IMR-90 (cell line): ENCODE results near the gene COL6A6. TPM values are rescaled to one million over a fixed set of nuclear protein-coding genes. Genes with fewer than 3 reads are reported as not detected.
"Not testable (repeated sequence)": the region's sequence is repeated elsewhere in the genome, so short reads cannot be mapped to it uniquely, and the experiment has no call there.

Experiments used
- ATAC-seq: fragments of 200-7000 bp; cut with Tn5 transposase; 2 replicates; pipeline ENCODE4 v1.9.1; 2020; ENCODE audit warnings: low read depth, mild to moderate bottlenecking, moderate library complexity
- BruUV-seq: library from RNA; stranded (reverse); fragments of 400-500 nt; replicated peaks from 2 replicates; lab custom pipeline; 2021; lab: Mats Ljungman, UMichigan
- CTCF ChIA-PET: fragments of 300-600 bp; formaldehyde crosslinking; extraction: SDS; loops from one replicate; lab custom pipeline; 2021; ENCODE audit warnings: antibody characterized with exemption; lab: Yijun Ruan, JAX
- POLR2A ChIA-PET: fragments of 300-600 bp; sonication (Branson Sonifier 250); formaldehyde crosslinking; loops from one replicate; lab custom pipeline; 2022; ENCODE audit warnings: antibody characterized with exemption; ENCODE audit not compliant: unreplicated experiment; lab: Charles Lee
- DNase-seq: peaks from one replicate; pipeline ENCODE4 v3.0.0; 2013
- H2AFZ ChIP-seq: replicated peaks from 2 replicates; pipeline ENCODE3; 2013; ENCODE audit warnings: low read length, mild to moderate bottlenecking; ENCODE audit not compliant: poor library complexity
- H2AK5ac ChIP-seq: 2 replicates; pipeline ENCODE4 v1.6.1; 2013; ENCODE audit warnings: low read depth, low read length, inconsistent platforms
- H2AK9ac ChIP-seq: replicated peaks from 2 replicates; pipeline ENCODE3; 2013; ENCODE audit warnings: mild to moderate bottlenecking, low read depth, low read length, moderate library complexity; ENCODE audit not compliant: poor library complexity
- H2BK120ac ChIP-seq: 2 replicates; pipeline ENCODE4 v1.6.1; 2013; ENCODE audit warnings: low read depth, low read length, inconsistent platforms
- H2BK15ac ChIP-seq: 3 replicates; pipeline ENCODE4 v1.6.1; 2013; ENCODE audit warnings: low read depth, low read length, inconsistent platforms
- H2BK20ac ChIP-seq: 2 replicates; pipeline ENCODE4 v1.6.1; 2013; ENCODE audit warnings: low read depth, mild to moderate bottlenecking, inconsistent platforms, low read length, moderate library complexity
- H2BK5ac ChIP-seq: 2 replicates; pipeline ENCODE4 v1.6.1; 2013; ENCODE audit warnings: mild to moderate bottlenecking, low read depth, low read length, inconsistent platforms; ENCODE audit not compliant: poor library complexity, severe bottlenecking
- H3K14ac ChIP-seq: replicated peaks from 2 replicates; pipeline ENCODE4 v1.6.1; 2013; ENCODE audit warnings: low read depth, low read length, inconsistent platforms
- H3K18ac ChIP-seq: 2 replicates; pipeline ENCODE4 v1.6.1; 2013; ENCODE audit warnings: low read depth, low read length, control low read depth
- H3K23ac ChIP-seq: 2 replicates; pipeline ENCODE4 v1.6.1; 2013; ENCODE audit warnings: low read depth, low read length, inconsistent platforms
- H3K27ac ChIP-seq: 2 replicates; pipeline ENCODE4 v1.5.1; 2013; ENCODE audit warnings: mild to moderate bottlenecking, control low read depth, low read length; ENCODE audit not compliant: insufficient read depth
- H3K27me3 ChIP-seq: 2 replicates; pipeline ENCODE4 v1.6.1; 2013; ENCODE audit warnings: low read length; ENCODE audit not compliant: control insufficient read depth, insufficient read depth
- H3K36me3 ChIP-seq: 2 replicates; pipeline ENCODE4 v1.6.1; 2013; ENCODE audit warnings: low read length, mixed read lengths; ENCODE audit not compliant: control insufficient read depth, insufficient read depth
- H3K4ac ChIP-seq: 2 replicates; pipeline ENCODE4 v1.6.1; 2013; ENCODE audit warnings: low read depth, low read length, inconsistent platforms
- H3K4me1 ChIP-seq: 2 replicates; pipeline ENCODE4 v1.6.1; 2013; ENCODE audit warnings: low read length, mixed read lengths; ENCODE audit not compliant: control insufficient read depth, insufficient read depth
- H3K4me2 ChIP-seq: 2 replicates; pipeline ENCODE4 v1.6.1; 2013; ENCODE audit warnings: low read depth, mild to moderate bottlenecking, control low read depth, low read length, moderate library complexity
- H3K4me3 ChIP-seq: 2 replicates; pipeline ENCODE4 v1.5.1; 2013; ENCODE audit warnings: low read depth, mild to moderate bottlenecking, control low read depth, low read length, moderate library complexity; ENCODE audit not compliant: insufficient read depth
- H3K56ac ChIP-seq: 2 replicates; pipeline ENCODE4 v1.6.1; 2013; ENCODE audit warnings: low read length, inconsistent platforms; ENCODE audit not compliant: insufficient read depth; ENCODE audit errors: extremely low read depth
- H3K79me1 ChIP-seq, 2 experiments: 2 replicates each; pipeline ENCODE4 v1.6.1; 2013; ENCODE audit warnings: low read length in 2 of 2, inconsistent platforms in 1 of 2, low read depth in 1 of 2
- H3K9ac ChIP-seq: 2 replicates; pipeline ENCODE4 v1.6.1; 2013; ENCODE audit warnings: low read depth, low read length, control low read depth
- H3K9me1 ChIP-seq: 2 replicates; pipeline ENCODE4 v1.6.1; 2013; ENCODE audit warnings: low read length, inconsistent platforms; ENCODE audit not compliant: insufficient read depth
- H3K9me3 ChIP-seq: 2 replicates; pipeline ENCODE4 v1.6.1; 2013; ENCODE audit warnings: low read length; ENCODE audit not compliant: control insufficient read depth, insufficient read depth
- H4K20me1 ChIP-seq: 2 replicates; pipeline ENCODE4 v1.6.1; 2013; ENCODE audit warnings: low read length, inconsistent platforms; ENCODE audit not compliant: insufficient read depth
- H4K5ac ChIP-seq: 2 replicates; pipeline ENCODE4 v1.6.1; 2013; ENCODE audit warnings: mild to moderate bottlenecking, low read depth, low read length, control low read depth
- H4K8ac ChIP-seq, 2 experiments: 2 replicates each; pipeline ENCODE4 v1.6.1; 2013; ENCODE audit warnings: low read depth in 2 of 2, low read length in 2 of 2, control low read depth in 1 of 2, inconsistent platforms in 1 of 2
- H4K91ac ChIP-seq: 2 replicates; pipeline ENCODE4 v1.6.1; 2013; ENCODE audit warnings: low read depth, low read length, inconsistent platforms; ENCODE audit not compliant: insufficient read depth
- WGBS, 2 experiments: methylation state at CpG; one replicate each; pipeline versions ENCODE4 v1.1.5 to v1.1.7; 2013; ENCODE audit warnings: missing lambda C conversion rate in 2 of 2; ENCODE audit not compliant: insufficient read length in 1 of 2; ENCODE audit errors: extremely low coverage in 2 of 2; 5-methylcytosine and 5-hydroxymethylcytosine counted together
- dilution Hi-C: fragments of 300-500 bp; cut with HindIII; formaldehyde crosslinking; loops from one replicate; pipeline ENCODE4 v1.14.3; 2018; ENCODE audit warnings: low sequenced_read_pairs; ENCODE audit not compliant: unreplicated experiment
- in situ Hi-C: fragments of 300-500 bp; cut with MboI; formaldehyde crosslinking; loops from 3 replicates; pipeline ENCODE4 v1.14.3; 2019; ENCODE audit warnings: low sequenced_read_pairs, inconsistent platforms, mixed read lengths
- intact Hi-C: fragments of 100-400 bp; cut with micrococcal nuclease; formaldehyde crosslinking; loops from 2 replicates; pipeline ENCODE4 v1.10.0; 2022
- polyA plus RNA-seq, 3 experiments: library from polyadenylated mRNA; depleted of rRNA; stranded (reverse); fragments of >200 nt; gene quantifications; 2 replicates each; pipeline ENCODE4 v1.2.3, GENCODE V29; 2012; ENCODE audit warnings: low replicate concordance in 1 of 3
- total RNA-seq: library from RNA; depleted of rRNA; stranded (reverse); fragments of >200 nt; gene quantifications from 2 replicates; pipeline ENCODE4 v1.2.3, GENCODE V29; 2012

The COL6A6 gene
- total and polyA plus RNA-seq, 2 of the 4 experiments (the other 2 are of a cell fraction): not detected

- H2BK15ac ChIP-seq, H2BK20ac ChIP-seq, H3K27ac ChIP-seq, H3K4me2 ChIP-seq, ATAC-seq, H2AK9ac ChIP-seq, CTCF ChIA-PET, H3K79me1 ChIP-seq, intact Hi-C loops, H4K91ac ChIP-seq, H3K9me3 ChIP-seq, dilution Hi-C loops, H3K56ac ChIP-seq, H2BK5ac ChIP-seq, H2AFZ ChIP-seq, H4K20me1 ChIP-seq, H4K5ac ChIP-seq, H2BK120ac ChIP-seq, in situ Hi-C loops, H3K4me3 ChIP-seq, H3K27me3 ChIP-seq, H3K9me1 ChIP-seq, H3K14ac ChIP-seq, DNase-seq, H3K18ac ChIP-seq, POLR2A ChIA-PET, H3K9ac ChIP-seq, H3K4ac ChIP-seq, H3K36me3 ChIP-seq, H3K4me1 ChIP-seq, H3K23ac ChIP-seq, H4K8ac ChIP-seq, BruUV-seq, H2AK5ac ChIP-seq: not testable (repeated sequence)
- 86% methylated on average over 1 of the region's 9 CpGs; no CpG with 5 or more reads in 1 of the 2 experiments for WGBS, 2 experiments
These were observed 30.7 kb downstream of the COL6A6 start for GRCh38 chr3:130547680-130548065.
